Activated T-helper 1 cell treated with Interleukin-2 at 50 U/mL for 16 hours (primary cell): ENCODE results near the gene ZFHX3.

ENCODE experiments used
- DNase-seq: peaks from one replicate; pipeline ENCODE4 v3.0.0-alpha.2; 2020; ENCODE audit warnings: low read depth

Gene ZFHX3

GRCh38 chr16:72971370-72971769 is 76.6 kb downstream of the ZFHX3 start:
- DNase-seq = no peak

DNA sequence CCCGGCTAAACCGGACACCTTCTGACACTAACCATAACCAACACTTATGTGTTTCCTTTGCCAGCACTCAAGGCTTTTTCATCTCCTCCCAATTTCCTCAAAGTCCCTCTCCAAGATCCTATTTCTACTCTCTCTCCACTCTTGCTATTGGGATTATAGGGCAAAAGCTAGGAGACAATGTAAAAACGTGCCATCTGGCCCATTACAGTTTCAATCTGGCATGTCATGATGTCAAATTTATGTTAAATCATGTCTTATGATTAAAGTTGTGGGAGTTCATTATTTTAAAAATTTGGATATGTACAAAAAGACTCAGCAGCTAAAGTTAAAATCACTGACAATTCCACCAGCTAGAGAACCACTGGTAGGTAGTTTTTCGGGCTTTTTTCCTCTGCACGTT is 77.3 kb downstream of the ZFHX3 start:
- DNase-seq = no peak

- DNase-seq = no peak
These were observed 78.1 kb downstream of the ZFHX3 start for GRCh38 chr16:72969812-72970211.

GRCh38 chr16:72969146-72969545 is 78.8 kb downstream of the ZFHX3 start:
- DNase-seq = no peak

GRCh38 chr16:72967941-72968340 is 80.0 kb downstream of the ZFHX3 start:
- DNase-seq = no peak

- no peak for DNase-seq
These were observed 84.2 kb downstream of the ZFHX3 start for GRCh38 chr16:72963533-72964315.

GRCh38 chr16:72962347-72962746 is 85.6 kb downstream of the ZFHX3 start:
- no peak for DNase-seq

GRCh38 chr16:72961863-72962262 is 86.1 kb downstream of the ZFHX3 start:
- no peak for DNase-seq

- DNase-seq = no peak
These were observed 86.7 kb downstream of the ZFHX3 start for GRCh38 chr16:72961115-72961832.

GRCh38 chr16:72960101-72960500 is 87.8 kb downstream of the ZFHX3 start:
- no peak for DNase-seq

DNA sequence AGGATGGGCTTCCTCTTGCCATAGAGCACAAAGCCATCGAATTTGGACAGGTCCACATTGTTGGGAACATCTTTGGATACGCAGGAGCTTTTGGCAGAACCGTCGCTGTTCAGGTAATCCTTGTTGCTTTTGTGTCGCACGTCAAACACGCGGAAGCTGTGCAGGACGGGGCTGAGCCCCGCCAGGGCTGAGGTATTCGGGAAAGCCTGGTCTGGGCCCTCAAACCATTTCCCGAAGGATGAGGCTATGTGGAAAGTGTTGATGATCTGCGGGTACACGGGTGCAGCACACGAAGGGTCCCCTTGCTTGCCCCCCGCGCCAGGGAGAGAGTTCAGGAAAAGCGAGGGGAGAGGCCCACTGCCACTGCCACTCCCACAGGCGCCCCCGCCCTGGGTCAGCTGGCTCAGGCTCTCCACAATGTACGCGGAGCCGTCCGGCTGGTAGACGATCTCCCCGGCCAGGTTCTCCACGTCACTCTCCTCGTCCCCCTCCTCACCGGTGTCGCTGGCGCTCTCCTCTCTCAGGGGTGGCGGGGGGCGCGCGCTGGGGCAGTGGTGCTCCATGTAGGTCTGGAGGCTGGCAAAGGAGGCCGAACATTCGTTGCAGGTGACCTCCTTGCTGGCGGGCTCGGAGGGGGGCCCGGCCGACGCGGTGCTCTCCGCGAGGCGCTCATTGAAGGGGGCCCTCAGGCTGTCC is 88.5 kb downstream of the ZFHX3 start:
- no peak for DNase-seq

GRCh38 chr16:72958522-72959076 is 89.3 kb downstream of the ZFHX3 start:
- DNase-seq = no peak

DNA sequence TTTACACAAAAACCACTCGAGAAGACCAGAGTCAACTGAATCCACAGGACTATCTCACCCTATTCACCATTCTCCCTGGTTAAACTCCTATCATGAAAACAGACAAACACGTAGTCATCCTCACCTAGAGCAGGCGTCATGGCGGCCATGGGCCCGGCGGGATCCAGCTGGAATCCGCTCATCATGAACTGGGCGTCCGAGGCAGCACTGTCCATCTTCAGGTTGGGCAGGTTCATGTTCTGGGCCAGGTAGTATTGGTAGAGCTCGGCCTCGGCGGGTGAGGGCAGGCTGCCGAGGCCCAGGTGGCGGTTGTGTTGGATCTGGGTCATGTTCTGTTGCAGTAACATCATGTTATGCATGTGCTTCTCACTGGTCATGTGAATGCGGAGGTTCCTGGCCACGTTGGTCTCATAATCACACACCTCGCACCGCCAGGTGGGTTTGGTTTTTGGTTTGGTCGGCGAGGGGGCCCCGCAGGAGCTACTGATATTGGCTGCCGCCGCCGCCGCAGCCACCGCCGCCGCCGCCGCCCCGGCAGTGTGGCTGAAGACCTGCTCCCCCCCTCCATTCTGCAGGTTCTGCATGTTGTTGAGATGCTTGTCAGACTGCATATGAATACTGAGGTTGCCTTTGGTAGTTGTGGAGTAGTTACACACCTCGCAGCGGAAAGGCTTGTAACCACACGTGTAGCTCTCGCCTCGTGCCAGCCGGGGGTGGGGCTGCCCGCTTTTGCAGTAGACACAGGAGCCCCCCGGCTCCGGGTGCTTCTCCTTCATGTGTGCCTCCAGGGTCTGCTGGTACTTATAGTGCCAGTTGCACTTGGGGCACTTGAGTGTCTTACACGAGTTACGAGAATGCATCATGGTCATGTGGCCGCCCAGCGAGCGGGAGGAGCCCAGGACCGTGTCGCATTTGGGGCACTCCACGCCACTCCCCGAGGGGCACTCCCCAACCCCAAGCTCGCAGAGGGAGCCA is 90.3 kb downstream of the ZFHX3 start:
- DNase-seq = no peak

DNA sequence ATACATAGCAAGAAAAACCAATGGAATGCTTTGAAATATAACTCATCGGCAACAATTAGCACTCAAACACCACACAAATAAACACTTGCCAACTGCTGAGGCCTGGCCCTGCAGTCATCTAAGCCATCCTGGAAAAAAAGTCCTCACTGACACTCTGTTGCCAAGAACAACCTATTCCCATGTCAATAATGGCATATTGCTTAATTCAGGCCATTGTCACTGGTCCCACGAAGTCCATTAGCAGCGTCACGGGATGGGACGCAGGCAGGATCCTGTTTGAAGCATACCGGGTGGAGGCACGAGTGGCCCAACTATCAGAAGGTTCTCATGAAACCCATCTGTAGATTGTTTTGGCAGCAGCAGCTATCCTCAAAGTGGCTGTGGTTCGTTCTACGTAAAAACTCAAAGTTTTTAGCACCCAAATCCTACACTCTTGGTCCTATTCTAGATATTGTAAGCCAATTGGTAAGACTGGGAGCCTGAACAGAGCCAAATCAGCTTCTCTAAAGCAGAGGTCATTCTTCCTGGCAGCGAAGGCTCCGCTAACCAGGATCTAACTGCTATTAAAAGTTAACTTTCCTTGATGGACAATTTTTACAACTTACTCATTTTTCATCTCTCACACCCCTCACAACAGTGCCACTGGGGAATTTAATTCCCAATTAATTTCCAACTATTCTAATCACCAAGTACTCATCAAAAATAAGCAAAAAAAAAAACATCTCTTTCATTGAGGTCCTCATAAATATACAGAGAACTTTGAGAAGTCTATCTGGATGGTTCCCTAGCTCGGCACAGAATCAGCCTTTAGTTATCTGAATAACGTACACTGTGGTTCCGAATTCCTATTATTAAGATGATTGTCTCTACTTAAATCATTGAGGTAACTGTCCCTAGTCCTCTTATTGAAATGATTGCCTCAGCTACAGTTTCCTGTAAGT is 91.5 kb downstream of the ZFHX3 start:
- no peak for DNase-seq

GRCh38 chr16:72952811-72953271 is 95.1 kb downstream of the ZFHX3 start:
- no peak for DNase-seq

DNA sequence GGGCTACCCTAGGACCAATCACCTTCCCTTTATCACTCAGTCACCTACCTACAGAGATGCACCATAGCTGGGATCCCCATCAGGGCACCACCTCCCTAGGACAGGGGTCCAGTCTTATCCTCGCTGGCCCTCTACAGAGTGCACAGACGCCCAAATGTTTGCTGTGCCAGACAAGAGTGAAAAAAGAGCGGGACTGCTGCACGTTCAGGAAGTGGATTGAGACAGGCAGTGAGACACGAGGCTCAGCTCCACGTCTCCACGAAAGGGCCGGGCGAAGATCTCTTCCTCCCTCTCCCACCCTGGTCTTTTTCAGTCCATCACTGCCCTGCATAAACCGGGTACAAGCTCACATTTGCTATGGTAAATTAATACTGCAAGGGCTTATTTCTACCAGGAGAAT is 95.5 kb downstream of the ZFHX3 start:
- no peak for DNase-seq

DNA sequence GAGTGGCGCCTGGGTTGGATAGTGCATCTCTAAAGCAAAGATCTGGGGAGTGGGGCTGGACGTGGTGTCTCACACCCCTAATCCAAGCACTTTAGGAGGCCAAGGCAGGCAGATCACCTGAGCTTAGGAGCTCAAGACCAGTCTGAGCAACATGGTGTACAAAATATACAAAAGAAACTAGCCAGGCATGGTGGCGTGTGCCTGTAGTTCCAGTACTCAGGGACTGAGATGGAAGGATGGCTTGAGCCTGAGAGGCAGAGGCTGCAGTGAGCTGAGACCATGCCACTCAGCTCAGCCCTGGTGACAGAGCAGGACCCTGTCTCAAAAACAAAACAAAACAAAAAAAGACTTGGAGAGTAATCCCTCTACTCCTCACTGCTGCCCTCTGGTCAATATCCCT is 96.0 kb downstream of the ZFHX3 start:
- no peak for DNase-seq

DNA sequence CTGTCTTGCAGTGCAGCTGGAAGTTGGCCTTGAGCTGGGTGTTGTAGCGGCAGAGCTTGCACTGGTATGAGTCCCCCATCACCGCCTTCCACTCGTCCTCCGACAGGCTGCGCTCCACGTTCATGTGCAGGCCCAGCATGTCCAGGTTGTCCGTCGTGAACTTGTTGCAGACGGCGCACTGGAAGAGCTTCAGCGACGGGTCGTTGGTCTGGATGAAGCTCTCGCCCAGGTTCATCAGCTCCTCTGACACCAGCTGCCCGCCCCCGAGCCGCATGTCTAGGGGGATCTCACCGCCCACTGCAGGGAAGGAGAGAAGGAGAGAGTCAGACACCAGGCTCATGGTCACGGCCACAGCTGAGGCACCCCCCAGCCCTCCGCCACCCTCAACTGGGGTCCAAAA is 97.3 kb downstream of the ZFHX3 start:
- no peak for DNase-seq

GRCh38 chr16:72948238-72948829 is 99.6 kb downstream of the ZFHX3 start:
- DNase-seq = no peak
